HL-60 (cell line): ENCODE results near the gene SNAPC5.

Experiments used
- GABPA ChIP-seq: IDR thresholded peaks from 2 replicates; pipeline ENCODE4 v1.6.1; 2012; ENCODE audit warnings: low read depth
- POLR2AphosphoS5 ChIP-seq: IDR thresholded peaks from 2 replicates; pipeline ENCODE4 v1.6.1; 2012; ENCODE audit warnings: low read depth
- REST ChIP-seq: IDR thresholded peaks from 2 replicates; pipeline ENCODE4 v1.6.1; 2012; ENCODE audit warnings: low read depth; ENCODE audit not compliant: insufficient replicate concordance

GRCh38 chr15:66452971-66453580 is 44.5 kb downstream of the SNAPC5 start:
- TF ChIP-seq POLR2AphosphoS5 = no peak
- TF ChIP-seq REST = no peak
- TF ChIP-seq GABPA = no peak
